ENCODE measurements around the gene SS18L1. TPM values are rescaled to one million over a fixed set of nuclear protein-coding genes. Genes with fewer than 3 reads are reported as not detected.
A peak's percentile ranks its signal among the peaks of the same experiment; 100 is the strongest.

The SS18L1 gene
- total and polyA plus RNA-seq, 2 experiments from 2014 or later: 6.5 to 32.6 TPM

DNA sequence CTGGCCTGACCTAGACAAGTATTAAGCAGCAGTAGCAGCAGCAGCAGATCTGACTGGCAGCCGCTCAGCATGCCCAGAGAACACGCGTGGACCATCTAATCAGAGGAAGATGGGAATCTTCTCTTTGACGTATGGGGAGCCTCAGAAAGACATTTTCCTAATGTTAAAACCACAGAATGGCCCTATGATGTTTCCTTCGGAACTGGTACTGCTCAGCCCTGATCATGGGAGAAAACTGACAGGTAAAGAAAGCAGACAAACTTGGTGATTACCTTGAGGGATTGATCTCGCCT, 6.5 kb upstream of the SS18L1 start:
- no peak overlapping the region for H3K4me3 Mint-ChIP-seq
- peaks cover 34% of the 10 kb centered on the region for H3K79me2 ChIP-seq (replicated peaks; ENCODE audit: insufficient read depth)
- no peak overlapping the region for H2AFZ ChIP-seq
- DNase-seq (ENCODE audit: low spot score): no peak
- H3K9me3 Mint-ChIP-seq: no peaks in the 10 kb centered on the region
- H3K4me1 Mint-ChIP-seq: peaks cover 13% of the 10 kb centered on the region
- H3K36me3 Mint-ChIP-seq (ENCODE audit: low read depth): peaks cover 94% of the 10 kb centered on the region
- H3K27me3 Mint-ChIP-seq (ENCODE audit: insufficient read depth, low read depth, poor library complexity): peaks cover 14% of the 10 kb centered on the region
- H3K4me1 ChIP-seq (ENCODE audit: insufficient read depth): no peaks in the 10 kb centered on the region; the same call in 1 of the 2 replicates
- no peak overlapping the region for H3K4me3 ChIP-seq
- no peak overlapping the region for H3K27ac Mint-ChIP-seq
- peaks cover 58% of the 10 kb centered on the region for H4K20me1 ChIP-seq (replicated peaks; ENCODE audit: insufficient read depth)
- H3F3A ChIP-seq (replicated peaks; ENCODE audit: low read depth): peaks cover 35% of the 10 kb centered on the region
- H3K36me3 ChIP-seq (ENCODE audit: insufficient read depth): peaks cover 55% of the 10 kb centered on the region
- ATAC-seq: no peak
- TF ChIP-seq CREB1 (CRISPR knock-in tag; IDR thresholded peaks at IDR 0.05; ENCODE audit: low read depth) (no peak), ZNF331 (CRISPR knock-in tag; IDR thresholded peaks at IDR 0.05; ENCODE audit: low read depth) (no peak), JUNB (IDR thresholded peaks at IDR 0.05; ENCODE audit: unreplicated experiment) (no peak), POLR2AphosphoS5 (IDR thresholded peaks at IDR 0.05; ENCODE audit: low read depth) (no peak), EZH2phosphoT487 (IDR thresholded peaks at IDR 0.05; ENCODE audit: unreplicated experiment) (no peak), STAT1 (IDR thresholded peaks at IDR 0.05; ENCODE audit: unreplicated experiment) (no peak), NANOG (IDR thresholded peaks at IDR 0.05; ENCODE audit: borderline replicate concordance) (no peak), ZNF114 (CRISPR knock-in tag; IDR thresholded peaks at IDR 0.05) (no peak)
- TF ChIP-seq, protein P1, sequence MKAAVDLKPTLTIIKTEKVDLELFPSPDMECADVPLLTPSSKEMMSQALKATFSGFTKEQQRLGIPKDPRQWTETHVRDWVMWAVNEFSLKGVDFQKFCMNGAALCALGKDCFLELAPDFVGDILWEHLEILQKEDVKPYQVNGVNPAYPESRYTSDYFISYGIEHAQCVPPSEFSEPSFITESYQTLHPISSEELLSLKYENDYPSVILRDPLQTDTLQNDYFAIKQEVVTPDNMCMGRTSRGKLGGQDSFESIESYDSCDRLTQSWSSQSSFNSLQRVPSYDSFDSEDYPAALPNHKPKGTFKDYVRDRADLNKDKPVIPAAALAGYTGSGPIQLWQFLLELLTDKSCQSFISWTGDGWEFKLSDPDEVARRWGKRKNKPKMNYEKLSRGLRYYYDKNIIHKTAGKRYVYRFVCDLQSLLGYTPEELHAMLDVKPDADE (IDR thresholded peaks at IDR 0.05): no peak
- TF ChIP-seq, protein P2, sequence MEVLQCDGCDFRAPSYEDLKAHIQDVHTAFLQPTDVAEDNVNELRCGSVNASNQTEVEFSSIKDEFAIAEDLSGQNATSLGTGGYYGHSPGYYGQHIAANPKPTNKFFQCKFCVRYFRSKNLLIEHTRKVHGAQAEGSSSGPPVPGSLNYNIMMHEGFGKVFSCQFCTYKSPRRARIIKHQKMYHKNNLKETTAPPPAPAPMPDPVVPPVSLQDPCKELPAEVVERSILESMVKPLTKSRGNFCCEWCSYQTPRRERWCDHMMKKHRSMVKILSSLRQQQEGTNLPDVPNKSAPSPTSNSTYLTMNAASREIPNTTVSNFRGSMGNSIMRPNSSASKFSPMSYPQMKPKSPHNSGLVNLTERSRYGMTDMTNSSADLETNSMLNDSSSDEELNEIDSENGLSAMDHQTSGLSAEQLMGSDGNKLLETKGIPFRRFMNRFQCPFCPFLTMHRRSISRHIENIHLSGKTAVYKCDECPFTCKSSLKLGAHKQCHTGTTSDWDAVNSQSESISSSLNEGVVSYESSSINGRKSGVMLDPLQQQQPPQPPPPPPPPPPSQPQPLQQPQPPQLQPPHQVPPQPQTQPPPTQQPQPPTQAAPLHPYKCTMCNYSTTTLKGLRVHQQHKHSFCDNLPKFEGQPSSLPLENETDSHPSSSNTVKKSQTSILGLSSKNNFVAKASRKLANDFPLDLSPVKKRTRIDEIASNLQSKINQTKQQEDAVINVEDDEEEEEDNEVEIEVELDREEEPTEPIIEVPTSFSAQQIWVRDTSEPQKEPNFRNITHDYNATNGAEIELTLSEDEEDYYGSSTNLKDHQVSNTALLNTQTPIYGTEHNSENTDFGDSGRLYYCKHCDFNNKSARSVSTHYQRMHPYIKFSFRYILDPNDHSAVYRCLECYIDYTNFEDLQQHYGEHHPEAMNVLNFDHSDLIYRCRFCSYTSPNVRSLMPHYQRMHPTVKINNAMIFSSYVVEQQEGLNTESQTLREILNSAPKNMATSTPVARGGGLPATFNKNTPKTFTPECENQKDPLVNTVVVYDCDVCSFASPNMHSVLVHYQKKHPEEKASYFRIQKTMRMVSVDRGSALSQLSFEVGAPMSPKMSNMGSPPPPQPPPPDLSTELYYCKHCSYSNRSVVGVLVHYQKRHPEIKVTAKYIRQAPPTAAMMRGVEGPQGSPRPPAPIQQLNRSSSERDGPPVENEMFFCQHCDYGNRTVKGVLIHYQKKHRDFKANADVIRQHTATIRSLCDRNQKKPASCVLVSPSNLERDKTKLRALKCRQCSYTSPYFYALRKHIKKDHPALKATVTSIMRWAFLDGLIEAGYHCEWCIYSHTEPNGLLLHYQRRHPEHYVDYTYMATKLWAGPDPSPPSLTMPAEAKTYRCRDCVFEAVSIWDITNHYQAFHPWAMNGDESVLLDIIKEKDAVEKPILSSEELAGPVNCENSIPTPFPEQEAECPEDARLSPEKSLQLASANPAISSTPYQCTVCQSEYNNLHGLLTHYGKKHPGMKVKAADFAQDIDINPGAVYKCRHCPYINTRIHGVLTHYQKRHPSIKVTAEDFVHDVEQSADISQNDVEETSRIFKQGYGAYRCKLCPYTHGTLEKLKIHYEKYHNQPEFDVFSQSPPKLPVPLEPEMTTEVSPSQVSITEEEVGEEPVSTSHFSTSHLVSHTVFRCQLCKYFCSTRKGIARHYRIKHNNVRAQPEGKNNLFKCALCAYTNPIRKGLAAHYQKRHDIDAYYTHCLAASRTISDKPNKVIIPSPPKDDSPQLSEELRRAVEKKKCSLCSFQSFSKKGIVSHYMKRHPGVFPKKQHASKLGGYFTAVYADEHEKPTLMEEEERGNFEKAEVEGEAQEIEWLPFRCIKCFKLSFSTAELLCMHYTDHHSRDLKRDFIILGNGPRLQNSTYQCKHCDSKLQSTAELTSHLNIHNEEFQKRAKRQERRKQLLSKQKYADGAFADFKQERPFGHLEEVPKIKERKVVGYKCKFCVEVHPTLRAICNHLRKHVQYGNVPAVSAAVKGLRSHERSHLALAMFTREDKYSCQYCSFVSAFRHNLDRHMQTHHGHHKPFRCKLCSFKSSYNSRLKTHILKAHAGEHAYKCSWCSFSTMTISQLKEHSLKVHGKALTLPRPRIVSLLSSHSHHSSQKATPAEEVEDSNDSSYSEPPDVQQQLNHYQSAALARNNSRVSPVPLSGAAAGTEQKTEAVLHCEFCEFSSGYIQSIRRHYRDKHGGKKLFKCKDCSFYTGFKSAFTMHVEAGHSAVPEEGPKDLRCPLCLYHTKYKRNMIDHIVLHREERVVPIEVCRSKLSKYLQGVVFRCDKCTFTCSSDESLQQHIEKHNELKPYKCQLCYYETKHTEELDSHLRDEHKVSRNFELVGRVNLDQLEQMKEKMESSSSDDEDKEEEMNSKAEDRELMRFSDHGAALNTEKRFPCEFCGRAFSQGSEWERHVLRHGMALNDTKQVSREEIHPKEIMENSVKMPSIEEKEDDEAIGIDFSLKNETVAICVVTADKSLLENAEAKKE (CRISPR knock-in tag; IDR thresholded peaks at IDR 0.05): no peak
- TF ChIP-seq, protein P3, sequence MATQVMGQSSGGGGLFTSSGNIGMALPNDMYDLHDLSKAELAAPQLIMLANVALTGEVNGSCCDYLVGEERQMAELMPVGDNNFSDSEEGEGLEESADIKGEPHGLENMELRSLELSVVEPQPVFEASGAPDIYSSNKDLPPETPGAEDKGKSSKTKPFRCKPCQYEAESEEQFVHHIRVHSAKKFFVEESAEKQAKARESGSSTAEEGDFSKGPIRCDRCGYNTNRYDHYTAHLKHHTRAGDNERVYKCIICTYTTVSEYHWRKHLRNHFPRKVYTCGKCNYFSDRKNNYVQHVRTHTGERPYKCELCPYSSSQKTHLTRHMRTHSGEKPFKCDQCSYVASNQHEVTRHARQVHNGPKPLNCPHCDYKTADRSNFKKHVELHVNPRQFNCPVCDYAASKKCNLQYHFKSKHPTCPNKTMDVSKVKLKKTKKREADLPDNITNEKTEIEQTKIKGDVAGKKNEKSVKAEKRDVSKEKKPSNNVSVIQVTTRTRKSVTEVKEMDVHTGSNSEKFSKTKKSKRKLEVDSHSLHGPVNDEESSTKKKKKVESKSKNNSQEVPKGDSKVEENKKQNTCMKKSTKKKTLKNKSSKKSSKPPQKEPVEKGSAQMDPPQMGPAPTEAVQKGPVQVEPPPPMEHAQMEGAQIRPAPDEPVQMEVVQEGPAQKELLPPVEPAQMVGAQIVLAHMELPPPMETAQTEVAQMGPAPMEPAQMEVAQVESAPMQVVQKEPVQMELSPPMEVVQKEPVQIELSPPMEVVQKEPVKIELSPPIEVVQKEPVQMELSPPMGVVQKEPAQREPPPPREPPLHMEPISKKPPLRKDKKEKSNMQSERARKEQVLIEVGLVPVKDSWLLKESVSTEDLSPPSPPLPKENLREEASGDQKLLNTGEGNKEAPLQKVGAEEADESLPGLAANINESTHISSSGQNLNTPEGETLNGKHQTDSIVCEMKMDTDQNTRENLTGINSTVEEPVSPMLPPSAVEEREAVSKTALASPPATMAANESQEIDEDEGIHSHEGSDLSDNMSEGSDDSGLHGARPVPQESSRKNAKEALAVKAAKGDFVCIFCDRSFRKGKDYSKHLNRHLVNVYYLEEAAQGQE (IDR thresholded peaks at IDR 0.05; ENCODE audit: unreplicated experiment): no peak
- no peak overlapping the region for H3K4me2 ChIP-seq
- no peaks in the 10 kb centered on the region for H3K9me2 ChIP-seq (ENCODE audit: insufficient read depth)
- H3K27ac ChIP-seq (ENCODE audit: low read depth): peak overlapping the region; percentile 5; the same call in 1 of the 2 replicates
- H3K27me3 ChIP-seq (ENCODE audit: insufficient read depth): no peaks in the 10 kb centered on the region
